HEK293 (cell line): ENCODE data around the gene GRHL3.

Experiments used
- BCL11A ChIP-seq: fragments of 450-650 bp; formaldehyde crosslinking; IDR thresholded peaks from 2 replicates; pipeline ENCODE4 v1.5.1; 2016; ENCODE audit warnings: low read depth, missing biosample characterization, missing genetic modification characterization
- EGR2 ChIP-seq: fragments of 450-650 bp; formaldehyde crosslinking; IDR thresholded peaks from 2 replicates; pipeline ENCODE4 v1.5.1; 2016; ENCODE audit warnings: low read depth, missing biosample characterization, missing genetic modification characterization
- FEZF1 ChIP-seq: fragments of 450-650 bp; formaldehyde crosslinking; IDR thresholded peaks from 2 replicates; pipeline ENCODE4 v1.5.1; 2016; ENCODE audit warnings: missing biosample characterization, missing genetic modification characterization
- GFI1B ChIP-seq: fragments of 450-650 bp; formaldehyde crosslinking; IDR thresholded peaks from 2 replicates; pipeline ENCODE4 v1.5.1; 2016; ENCODE audit warnings: missing biosample characterization, missing genetic modification characterization
- GLIS1 ChIP-seq: fragments of 450-650 bp; formaldehyde crosslinking; IDR thresholded peaks from 2 replicates; pipeline ENCODE4 v1.5.1; 2016; ENCODE audit warnings: missing biosample characterization, missing genetic modification characterization
- GLIS2 ChIP-seq: fragments of 450-650 bp; formaldehyde crosslinking; IDR thresholded peaks from 2 replicates; pipeline ENCODE4 v1.5.1; 2016; ENCODE audit warnings: missing biosample characterization, missing genetic modification characterization
- OSR2 ChIP-seq: fragments of 450-650 bp; formaldehyde crosslinking; IDR thresholded peaks from 2 replicates; pipeline ENCODE4 v1.5.1; 2016; ENCODE audit warnings: missing biosample characterization, missing genetic modification characterization
- PRDM1 ChIP-seq: fragments of 450-650 bp; formaldehyde crosslinking; IDR thresholded peaks from 2 replicates; pipeline ENCODE4; 2016; ENCODE audit warnings: missing biosample characterization, missing genetic modification characterization
- WT1 ChIP-seq: fragments of 450-650 bp; formaldehyde crosslinking; IDR thresholded peaks from 2 replicates; pipeline ENCODE4 v1.5.1; 2016; ENCODE audit warnings: missing biosample characterization, missing genetic modification characterization
- ZBTB17 ChIP-seq: fragments of 450-650 bp; formaldehyde crosslinking; IDR thresholded peaks from 2 replicates; pipeline ENCODE4 v1.5.1; 2016; ENCODE audit warnings: missing biosample characterization, missing genetic modification characterization
- ZBTB20 ChIP-seq: fragments of 450-650 bp; formaldehyde crosslinking; IDR thresholded peaks from 2 replicates; pipeline ENCODE4 v1.5.1; 2016; ENCODE audit warnings: missing biosample characterization, missing genetic modification characterization
- ZFP41 ChIP-seq: fragments of 450-650 bp; formaldehyde crosslinking; IDR thresholded peaks from 2 replicates; pipeline ENCODE4 v1.5.1; 2016; ENCODE audit warnings: missing biosample characterization, missing genetic modification characterization, borderline replicate concordance
- ZNF239 ChIP-seq: fragments of 450-650 bp; formaldehyde crosslinking; IDR thresholded peaks from 2 replicates; pipeline ENCODE4 v1.5.1; 2016; ENCODE audit warnings: missing biosample characterization, missing genetic modification characterization
- ZNF248 ChIP-seq: fragments of 450-650 bp; formaldehyde crosslinking; IDR thresholded peaks from 2 replicates; pipeline ENCODE4 v1.5.1; 2017; ENCODE audit warnings: missing biosample characterization, missing genetic modification characterization
- ZNF324 ChIP-seq: fragments of 450-650 bp; formaldehyde crosslinking; IDR thresholded peaks from 2 replicates; pipeline ENCODE4 v1.5.1; 2016; ENCODE audit warnings: missing biosample characterization, missing genetic modification characterization
- ZNF350 ChIP-seq: fragments of 450-650 bp; formaldehyde crosslinking; IDR thresholded peaks from 2 replicates; pipeline ENCODE4 v1.5.0; 2017; ENCODE audit warnings: missing biosample characterization, mild to moderate bottlenecking, missing genetic modification characterization
- ZNF394 ChIP-seq: fragments of 450-650 bp; formaldehyde crosslinking; IDR thresholded peaks from 2 replicates; pipeline ENCODE4 v1.5.1; 2016; ENCODE audit warnings: missing biosample characterization, missing genetic modification characterization, mild to moderate bottlenecking, moderate library complexity, borderline replicate concordance
- ZNF473 ChIP-seq: fragments of 450-650 bp; formaldehyde crosslinking; IDR thresholded peaks from 2 replicates; pipeline ENCODE4 v1.5.1; 2017; ENCODE audit warnings: missing biosample characterization, missing genetic modification characterization
- ZNF549 ChIP-seq: fragments of 450-650 bp; IDR thresholded peaks from 2 replicates; pipeline ENCODE4 v1.5.1; 2018; ENCODE audit warnings: missing biosample characterization, missing genetic modification characterization, mild to moderate bottlenecking, inconsistent platforms, moderate library complexity
- ZNF555 ChIP-seq: fragments of 450-650 bp; formaldehyde crosslinking; conservative IDR thresholded peaks from 2 replicates; pipeline ENCODE4 v1.5.1; 2017; ENCODE audit warnings: missing biosample characterization, mild to moderate bottlenecking, missing genetic modification characterization, inconsistent platforms
- ZNF658 ChIP-seq: fragments of 450-650 bp; formaldehyde crosslinking; IDR thresholded peaks from 2 replicates; pipeline ENCODE4; 2016; ENCODE audit warnings: missing biosample characterization, missing genetic modification characterization
- TF ChIP-seq, protein P1 (sequence below): fragments of 450-650 bp; formaldehyde crosslinking; IDR thresholded peaks from 2 replicates; pipeline ENCODE4 v1.5.1; 2017; ENCODE audit warnings: missing biosample characterization, missing genetic modification characterization
- TF ChIP-seq, protein P2 (sequence below): fragments of 450-650 bp; formaldehyde crosslinking; IDR thresholded peaks from 2 replicates; pipeline ENCODE4 v1.5.1; 2016; ENCODE audit warnings: missing biosample characterization, missing genetic modification characterization
- TF ChIP-seq, protein P3 (sequence below): fragments of 450-650 bp; formaldehyde crosslinking; IDR thresholded peaks from 2 replicates; pipeline ENCODE4 v1.5.1; 2016; ENCODE audit warnings: missing biosample characterization, missing genetic modification characterization
- TF ChIP-seq, protein P4 (sequence below): fragments of 450-650 bp; formaldehyde crosslinking; IDR thresholded peaks from 2 replicates; pipeline ENCODE4 v1.5.1; 2017; ENCODE audit warnings: missing biosample characterization, mild to moderate bottlenecking, missing genetic modification characterization, moderate library complexity
- TF ChIP-seq, protein P5 (sequence below): fragments of 450-650 bp; formaldehyde crosslinking; IDR thresholded peaks from 2 replicates; pipeline ENCODE4 v1.5.1; 2016; ENCODE audit warnings: missing biosample characterization, missing genetic modification characterization
- TF ChIP-seq, protein P6 (sequence below): fragments of 450-650 bp; formaldehyde crosslinking; IDR thresholded peaks from 2 replicates; pipeline ENCODE4 v1.5.1; 2016; ENCODE audit warnings: missing biosample characterization, missing genetic modification characterization

Gene GRHL3

DNA sequence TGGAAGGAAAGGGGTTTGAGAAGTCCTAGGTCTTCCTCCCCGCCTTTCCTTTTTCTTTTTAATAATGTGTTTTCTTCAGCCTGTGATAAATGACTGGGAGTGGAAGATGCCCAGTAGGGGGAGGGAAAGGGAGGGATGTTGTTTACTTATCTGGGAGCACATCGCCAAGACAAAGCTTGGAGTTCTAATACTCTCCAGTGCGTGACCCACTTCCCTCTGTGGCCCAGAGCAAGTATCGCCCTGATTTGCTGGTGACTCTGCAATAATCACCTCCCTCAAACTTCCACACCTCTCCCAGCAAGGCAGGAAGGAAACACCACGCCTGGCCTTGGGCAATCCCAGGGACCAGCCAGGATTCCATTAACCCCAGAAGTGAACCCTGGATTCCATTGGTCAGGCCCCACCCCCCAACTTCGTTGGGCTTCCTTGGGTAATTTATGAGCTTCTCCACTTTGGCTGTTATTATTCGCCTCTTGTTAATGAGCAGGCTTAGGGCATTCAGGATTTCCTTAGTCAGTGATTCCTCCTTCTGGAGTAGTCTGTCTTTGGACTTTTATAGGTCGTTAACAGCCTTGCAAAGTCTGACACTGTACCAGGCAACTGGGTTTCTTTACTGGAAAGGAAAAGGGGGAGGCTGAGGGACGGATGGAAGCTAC is 24.3 kb upstream of the GRHL3 start (continued):
- TF ChIP-seq, protein P1, sequence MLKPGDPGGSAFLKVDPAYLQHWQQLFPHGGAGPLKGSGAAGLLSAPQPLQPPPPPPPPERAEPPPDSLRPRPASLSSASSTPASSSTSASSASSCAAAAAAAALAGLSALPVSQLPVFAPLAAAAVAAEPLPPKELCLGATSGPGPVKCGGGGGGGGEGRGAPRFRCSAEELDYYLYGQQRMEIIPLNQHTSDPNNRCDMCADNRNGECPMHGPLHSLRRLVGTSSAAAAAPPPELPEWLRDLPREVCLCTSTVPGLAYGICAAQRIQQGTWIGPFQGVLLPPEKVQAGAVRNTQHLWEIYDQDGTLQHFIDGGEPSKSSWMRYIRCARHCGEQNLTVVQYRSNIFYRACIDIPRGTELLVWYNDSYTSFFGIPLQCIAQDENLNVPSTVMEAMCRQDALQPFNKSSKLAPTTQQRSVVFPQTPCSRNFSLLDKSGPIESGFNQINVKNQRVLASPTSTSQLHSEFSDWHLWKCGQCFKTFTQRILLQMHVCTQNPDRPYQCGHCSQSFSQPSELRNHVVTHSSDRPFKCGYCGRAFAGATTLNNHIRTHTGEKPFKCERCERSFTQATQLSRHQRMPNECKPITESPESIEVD (tag by site-specific recombination) = 0 out of 2 replicates have a peak, but pooled peaks have one; percentile 18
- TF ChIP-seq ZNF473 (tag by site-specific recombination) (no peak), ZNF394 (peak; percentile 20; the same call in 1 of the 2 replicates), ZBTB20 (peak; percentile 34; the same call in 1 of the 2 replicates), ZNF555 (tag by site-specific recombination) (no peak), ZNF658 (no peak), ZNF350 (no peak), EGR2 (no peak), GLIS2 (0 out of 2 replicates have a peak, but pooled peaks have one; percentile 9), ZBTB17 (tag by site-specific recombination) (peak; percentile 46; the same call in 1 of the 2 replicates), ZNF324 (tag by site-specific recombination) (0 out of 2 replicates have a peak, but pooled peaks have one; percentile 0), ZNF239 (no peak), ZFP41 (tag by site-specific recombination) (no peak), FEZF1 (0 out of 2 replicates have a peak, but pooled peaks have one; percentile 13), ZNF248 (tag by site-specific recombination) (no peak), ZNF549 (tag by site-specific recombination) (no peak), PRDM1 (tag by site-specific recombination) (0 out of 2 replicates have a peak, but pooled peaks have one; percentile 4), OSR2 (tag by site-specific recombination) (peak; percentile 94), BCL11A (tag by site-specific recombination) (no peak), GFI1B (tag by site-specific recombination) (peak; percentile 53; the same call in 1 of the 2 replicates), GLIS1 (tag by site-specific recombination) (peak; percentile 64), WT1 (tag by site-specific recombination) (peak; percentile 73)
- TF ChIP-seq, protein P2, sequence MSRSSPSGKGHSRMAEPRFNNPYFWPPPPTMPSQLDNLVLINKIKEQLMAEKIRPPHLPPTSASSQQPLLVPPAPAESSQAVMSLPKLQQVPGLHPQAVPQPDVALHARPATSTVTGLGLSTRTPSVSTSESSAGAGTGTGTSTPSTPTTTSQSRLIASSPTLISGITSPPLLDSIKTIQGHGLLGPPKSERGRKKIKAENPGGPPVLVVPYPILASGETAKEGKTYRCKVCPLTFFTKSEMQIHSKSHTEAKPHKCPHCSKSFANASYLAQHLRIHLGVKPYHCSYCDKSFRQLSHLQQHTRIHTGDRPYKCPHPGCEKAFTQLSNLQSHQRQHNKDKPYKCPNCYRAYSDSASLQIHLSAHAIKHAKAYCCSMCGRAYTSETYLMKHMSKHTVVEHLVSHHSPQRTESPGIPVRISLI = no peak
- TF ChIP-seq, protein P3, sequence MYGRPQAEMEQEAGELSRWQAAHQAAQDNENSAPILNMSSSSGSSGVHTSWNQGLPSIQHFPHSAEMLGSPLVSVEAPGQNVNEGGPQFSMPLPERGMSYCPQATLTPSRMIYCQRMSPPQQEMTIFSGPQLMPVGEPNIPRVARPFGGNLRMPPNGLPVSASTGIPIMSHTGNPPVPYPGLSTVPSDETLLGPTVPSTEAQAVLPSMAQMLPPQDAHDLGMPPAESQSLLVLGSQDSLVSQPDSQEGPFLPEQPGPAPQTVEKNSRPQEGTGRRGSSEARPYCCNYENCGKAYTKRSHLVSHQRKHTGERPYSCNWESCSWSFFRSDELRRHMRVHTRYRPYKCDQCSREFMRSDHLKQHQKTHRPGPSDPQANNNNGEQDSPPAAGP = peak; percentile 42; the same call in 1 of the 2 replicates
- TF ChIP-seq, protein P4, sequence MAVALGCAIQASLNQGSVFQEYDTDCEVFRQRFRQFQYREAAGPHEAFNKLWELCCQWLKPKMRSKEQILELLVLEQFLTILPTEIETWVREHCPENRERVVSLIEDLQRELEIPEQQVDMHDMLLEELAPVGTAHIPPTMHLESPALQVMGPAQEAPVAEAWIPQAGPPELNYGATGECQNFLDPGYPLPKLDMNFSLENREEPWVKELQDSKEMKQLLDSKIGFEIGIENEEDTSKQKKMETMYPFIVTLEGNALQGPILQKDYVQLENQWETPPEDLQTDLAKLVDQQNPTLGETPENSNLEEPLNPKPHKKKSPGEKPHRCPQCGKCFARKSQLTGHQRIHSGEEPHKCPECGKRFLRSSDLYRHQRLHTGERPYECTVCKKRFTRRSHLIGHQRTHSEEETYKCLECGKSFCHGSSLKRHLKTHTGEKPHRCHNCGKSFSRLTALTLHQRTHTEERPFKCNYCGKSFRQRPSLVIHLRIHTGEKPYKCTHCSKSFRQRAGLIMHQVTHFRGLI (tag by site-specific recombination) = peak; percentile 73; the same call in 1 of the 2 replicates
- TF ChIP-seq, protein P5, sequence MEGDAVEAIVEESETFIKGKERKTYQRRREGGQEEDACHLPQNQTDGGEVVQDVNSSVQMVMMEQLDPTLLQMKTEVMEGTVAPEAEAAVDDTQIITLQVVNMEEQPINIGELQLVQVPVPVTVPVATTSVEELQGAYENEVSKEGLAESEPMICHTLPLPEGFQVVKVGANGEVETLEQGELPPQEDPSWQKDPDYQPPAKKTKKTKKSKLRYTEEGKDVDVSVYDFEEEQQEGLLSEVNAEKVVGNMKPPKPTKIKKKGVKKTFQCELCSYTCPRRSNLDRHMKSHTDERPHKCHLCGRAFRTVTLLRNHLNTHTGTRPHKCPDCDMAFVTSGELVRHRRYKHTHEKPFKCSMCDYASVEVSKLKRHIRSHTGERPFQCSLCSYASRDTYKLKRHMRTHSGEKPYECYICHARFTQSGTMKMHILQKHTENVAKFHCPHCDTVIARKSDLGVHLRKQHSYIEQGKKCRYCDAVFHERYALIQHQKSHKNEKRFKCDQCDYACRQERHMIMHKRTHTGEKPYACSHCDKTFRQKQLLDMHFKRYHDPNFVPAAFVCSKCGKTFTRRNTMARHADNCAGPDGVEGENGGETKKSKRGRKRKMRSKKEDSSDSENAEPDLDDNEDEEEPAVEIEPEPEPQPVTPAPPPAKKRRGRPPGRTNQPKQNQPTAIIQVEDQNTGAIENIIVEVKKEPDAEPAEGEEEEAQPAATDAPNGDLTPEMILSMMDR (tag by site-specific recombination) = peak; percentile 50; the same call in 1 of the 2 replicates
- TF ChIP-seq, protein P6, sequence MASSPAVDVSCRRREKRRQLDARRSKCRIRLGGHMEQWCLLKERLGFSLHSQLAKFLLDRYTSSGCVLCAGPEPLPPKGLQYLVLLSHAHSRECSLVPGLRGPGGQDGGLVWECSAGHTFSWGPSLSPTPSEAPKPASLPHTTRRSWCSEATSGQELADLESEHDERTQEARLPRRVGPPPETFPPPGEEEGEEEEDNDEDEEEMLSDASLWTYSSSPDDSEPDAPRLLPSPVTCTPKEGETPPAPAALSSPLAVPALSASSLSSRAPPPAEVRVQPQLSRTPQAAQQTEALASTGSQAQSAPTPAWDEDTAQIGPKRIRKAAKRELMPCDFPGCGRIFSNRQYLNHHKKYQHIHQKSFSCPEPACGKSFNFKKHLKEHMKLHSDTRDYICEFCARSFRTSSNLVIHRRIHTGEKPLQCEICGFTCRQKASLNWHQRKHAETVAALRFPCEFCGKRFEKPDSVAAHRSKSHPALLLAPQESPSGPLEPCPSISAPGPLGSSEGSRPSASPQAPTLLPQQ (tag by site-specific recombination) = no peak
